ENCODE data around the gene ZNF689.

Gene ZNF689

DNA sequence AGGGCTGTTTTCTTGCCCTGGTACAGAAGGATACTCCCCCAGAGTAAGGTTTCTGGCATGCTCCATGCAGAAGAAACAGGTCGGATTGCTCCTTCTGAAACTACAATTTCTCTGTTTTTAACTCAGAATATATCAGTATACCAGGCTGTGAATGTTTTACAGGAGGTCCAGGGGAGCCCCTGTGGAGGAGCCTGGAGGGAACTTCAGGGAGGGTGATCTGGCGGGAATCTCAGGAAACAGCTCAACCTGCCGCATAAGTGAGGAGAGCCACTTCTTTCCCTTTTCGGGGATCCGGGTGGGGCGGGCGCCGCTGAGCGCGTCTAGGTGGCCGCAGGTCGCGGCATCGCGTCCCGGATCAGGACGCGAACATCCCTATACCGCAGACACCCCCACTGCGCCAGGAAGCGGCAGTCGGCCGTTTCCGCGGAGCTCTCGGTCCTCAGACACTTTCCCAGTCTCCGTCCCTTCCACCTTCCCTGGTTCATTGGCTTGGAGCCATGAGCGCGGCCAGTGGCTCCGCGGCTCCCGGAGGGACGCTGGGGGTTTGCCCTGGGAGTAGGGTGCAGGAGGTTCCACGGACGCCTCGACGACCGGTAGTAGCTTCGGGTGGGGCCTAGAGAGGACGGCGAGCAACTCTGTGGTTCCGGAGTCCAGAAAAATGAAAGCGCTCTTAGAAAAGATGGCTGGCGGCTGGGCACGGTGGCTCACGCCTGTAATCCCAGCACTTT, 48.9 kb downstream of the ZNF689 start:
- DNase-seq = peak in 6 of 14 donors; percentile 5 to 34 (median 14)

DNA sequence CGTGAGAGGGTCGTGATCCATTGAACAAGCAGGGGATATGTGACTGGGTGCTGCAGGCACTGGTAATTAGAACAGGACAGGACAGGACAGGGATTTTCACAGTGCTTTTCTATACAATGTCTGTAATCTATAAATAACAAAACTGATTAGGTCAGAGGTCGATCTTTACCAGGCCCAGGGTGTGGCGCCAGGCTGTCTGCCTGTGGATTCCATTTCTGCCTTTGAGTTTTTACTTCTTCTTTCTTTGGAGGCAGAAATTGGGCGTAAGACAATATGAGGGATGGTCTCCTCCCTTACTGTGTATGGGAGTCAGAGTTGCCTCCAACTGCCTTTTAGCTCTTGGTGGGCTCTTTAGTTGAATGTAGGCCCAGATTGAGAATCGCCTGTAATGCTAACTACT, 50.5 kb downstream of the ZNF689 start:
- no peak for DNase-seq

DNA sequence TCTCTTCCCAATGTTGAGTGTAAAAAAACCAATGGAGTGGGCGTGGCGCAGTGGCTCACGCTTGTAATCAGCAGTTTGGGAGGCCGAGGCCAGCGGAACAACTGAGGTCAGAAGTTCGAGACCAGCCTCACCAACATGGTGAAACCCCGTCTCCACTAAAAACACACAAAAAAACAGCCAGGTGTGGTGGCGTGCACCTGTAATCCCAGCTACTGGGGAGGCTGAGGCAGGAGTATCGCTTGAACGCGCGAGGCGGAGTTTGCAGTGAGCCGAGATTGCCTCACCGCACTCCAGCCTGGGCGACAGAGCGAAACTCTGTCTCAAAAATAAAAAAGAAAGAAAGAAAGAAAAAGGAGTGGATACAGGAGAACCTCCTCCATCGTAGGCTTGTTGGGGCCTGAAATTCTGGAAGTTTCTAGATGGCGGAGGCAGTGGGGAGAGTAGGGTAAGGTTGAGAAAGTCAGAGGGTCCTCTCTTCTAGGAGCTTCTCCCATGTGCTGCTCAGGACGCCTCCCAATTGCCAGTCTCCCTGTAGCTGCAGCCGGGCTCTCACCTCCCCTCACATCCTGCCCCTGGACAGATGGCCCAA, 51.3 kb downstream of the ZNF689 start:
- no peak for DNase-seq

DNA sequence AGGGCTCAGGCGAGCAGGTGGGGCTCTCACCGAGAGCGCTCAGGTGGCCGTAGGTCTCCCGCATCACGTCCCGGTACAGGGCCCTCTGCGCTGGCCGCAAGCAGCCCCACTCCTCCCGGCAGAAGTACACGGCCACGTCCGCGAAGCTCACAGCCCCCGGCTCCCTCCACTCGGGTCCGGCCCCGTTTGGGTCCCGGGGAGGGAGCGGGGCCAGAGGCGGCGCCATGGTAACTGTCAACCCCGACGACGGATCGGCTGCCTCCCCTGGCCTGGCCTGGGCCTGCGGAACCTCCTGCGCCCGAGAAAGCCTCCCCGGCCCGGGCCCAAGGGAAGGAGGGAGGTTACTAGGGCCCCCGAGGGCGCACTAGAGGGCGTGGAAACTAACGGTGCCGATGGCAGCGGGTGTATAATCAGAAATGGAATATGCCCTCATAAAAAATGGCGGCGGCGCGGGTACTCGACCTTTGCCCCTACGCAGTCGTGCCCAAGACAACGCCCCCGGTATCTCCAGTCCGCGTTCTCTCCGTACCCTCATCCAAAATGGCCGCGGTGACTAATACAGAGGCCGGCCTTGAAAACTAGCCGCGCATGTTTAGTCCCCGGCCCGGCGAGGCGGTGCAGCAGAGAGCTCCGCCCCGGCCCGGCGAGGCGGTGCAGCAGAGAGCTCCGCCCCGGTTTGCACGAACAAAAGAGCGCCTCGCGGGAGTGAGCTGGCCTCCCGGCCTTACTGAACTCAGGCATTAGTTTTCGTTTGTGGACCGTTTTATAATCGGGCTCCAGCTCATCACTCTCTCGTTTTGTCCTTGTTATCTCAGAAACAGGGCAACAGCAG, 52.0 kb downstream of the ZNF689 start, which contains the start of gene ZNF764:
ZNF764 (minus strand) TSS at position 418 of the 832 bp plus-strand sequence; CDS start at position 226, 192 bp downstream.
- peak; percentile 53 to 98 (median 96) for DNase-seq

DNA sequence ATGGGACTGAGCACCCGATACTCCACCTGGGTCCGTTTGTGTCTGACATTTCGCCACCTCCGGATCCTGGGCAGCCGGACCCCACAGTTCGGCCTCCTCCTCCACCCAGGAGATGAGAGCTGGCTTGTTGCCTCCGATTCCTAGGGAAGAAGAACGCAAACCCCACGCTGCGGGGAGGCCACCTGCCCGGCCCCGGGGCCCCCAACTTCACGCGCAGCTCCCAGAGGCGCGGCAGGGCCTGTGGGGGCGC, 52.6 kb downstream of the ZNF689 start:
- no peak for DNase-seq

DNA sequence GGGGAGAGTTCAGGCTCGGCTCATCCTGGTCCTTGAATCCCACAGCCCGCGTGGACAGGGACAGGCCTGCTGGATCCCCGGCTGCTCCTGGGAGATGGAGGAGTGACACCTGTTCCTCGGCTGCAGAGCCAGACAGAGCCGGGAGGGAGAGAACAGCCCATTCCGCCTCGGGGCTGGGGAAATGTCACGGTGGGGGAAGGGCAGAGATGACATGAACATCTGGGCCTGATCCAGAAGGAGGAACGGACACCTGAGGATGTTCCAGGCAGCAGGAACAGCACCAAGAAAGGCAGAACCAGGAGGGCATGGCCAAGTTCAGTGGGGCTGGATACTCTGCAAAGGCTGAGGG, 54.1 kb downstream of the ZNF689 start:
- DNase-seq = no peak

DNA sequence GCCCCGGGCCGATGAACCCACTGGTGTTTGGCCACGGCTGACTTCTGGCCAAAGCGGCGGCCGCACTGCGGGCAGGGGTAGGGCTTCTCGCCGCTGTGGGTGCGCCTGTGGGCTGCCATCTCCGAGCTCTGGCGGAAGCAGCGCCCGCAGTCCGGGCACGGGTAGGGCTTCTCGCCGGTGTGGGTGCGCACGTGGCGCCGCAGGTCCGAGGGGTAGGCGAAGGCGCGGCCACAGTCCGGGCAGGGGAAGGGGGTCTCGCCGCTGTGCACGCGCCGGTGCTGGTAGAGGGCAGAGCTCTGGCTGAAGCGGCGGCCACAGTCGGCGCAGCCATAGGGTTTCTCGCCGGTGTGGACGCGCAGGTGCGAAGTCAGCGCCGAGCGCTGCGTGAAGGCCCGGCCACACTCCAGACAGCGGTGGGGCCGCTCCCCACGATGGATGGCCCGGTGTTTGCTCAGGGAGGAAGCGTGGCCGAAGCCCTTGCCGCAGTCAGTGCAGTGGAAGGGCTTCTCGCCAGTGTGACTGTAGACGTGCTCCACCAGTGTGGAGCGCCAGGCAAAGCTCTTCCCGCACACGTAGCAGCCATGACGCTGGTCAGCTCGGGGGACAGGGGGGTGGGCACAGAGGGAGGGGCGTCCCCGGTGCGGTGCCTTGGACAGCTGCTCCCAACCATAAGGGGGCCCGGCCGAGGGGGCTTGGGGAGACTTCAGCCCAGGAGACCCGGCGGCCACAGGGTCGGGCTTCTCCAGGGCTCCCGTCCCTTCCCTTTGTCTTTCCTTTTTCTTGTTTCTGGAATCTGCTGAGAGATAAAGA, 54.7 kb downstream of the ZNF689 start:
- DNase-seq = no peak

DNA sequence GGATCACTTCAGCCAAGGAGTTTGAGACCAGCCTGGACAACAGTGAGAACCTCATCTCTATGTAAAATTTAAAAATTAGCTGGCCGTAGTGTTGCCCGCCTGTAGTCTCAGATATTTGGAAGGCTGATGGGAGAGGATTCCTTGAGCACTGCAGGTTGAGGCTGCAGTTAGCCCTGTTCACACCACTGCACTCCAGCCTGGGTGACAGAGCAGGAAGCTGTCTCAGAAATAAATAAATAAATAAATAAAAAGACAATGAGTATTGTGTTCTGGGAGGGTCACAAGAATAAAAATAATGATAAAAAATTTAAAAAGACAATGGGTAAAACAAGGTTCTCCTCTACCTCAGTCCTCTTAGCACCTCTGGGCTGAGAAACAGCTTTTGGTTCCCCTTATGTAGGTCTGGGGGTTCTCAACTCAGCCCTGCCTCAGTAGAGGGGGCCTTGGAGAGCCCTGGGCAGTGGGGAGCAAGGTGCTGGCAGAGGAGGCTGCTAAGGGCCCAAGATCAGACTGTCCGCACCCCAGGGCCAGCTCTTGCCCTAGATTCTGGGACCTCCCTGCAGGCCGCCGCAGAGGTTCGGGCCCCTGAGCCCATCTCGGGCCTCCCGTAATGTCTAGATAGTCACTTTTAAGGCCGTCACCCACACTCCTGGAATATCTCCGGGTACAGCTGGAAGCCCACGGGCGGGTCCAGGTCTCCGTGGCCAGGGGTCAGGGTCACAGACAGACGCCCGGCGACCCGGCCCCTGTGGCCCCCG, 55.5 kb downstream of the ZNF689 start:
- no peak for DNase-seq

DNA sequence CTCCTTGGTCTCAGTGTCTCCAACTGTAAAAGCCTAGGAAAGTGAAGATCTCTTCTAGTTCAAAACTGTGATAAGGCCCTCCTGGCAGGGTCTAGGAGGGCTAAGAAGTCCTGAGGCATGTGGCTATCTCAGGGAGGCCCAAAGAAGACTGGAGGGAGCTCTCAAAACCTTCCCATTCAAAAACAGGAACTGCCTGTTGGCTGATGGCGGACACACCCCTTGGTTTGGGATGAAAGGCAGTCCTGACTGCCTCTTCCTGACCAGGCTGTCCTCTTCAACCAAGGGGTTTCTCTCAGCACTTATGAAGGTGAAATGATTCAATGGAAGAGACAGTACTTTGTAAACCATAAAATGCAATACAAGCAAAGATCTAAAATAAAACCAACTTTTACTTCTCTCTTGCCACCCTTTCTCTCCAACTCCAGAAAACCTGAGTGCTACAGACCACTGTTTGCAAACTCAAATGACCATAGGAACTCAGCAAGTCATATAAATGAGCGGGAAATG, 56.7 kb downstream of the ZNF689 start:
- no peak for DNase-seq

DNA sequence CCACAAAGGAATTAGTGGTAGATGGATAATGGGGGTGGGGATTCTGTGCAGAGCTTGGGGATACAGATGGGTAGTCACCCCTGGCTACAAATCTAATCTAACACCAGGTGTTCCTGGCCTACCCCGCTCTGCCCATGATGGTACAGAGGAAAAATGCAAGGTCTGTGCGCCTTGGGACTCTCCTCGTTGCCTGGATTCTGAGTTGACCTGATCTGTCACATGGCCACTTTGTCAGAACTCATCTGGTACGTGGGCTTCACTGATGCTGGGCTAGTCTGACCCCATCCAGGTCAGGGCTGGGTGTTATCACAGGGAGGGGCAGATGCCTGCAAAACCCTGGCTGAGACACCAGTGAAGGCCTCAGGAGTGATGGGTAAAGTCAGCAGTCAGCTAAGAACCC, 57.2 kb downstream of the ZNF689 start:
- DNase-seq = no peak

Measured in C1 segment of cervical spinal cord (tissue), 14 donors.